Activated T-helper 2 cell treated with anti-CD3 and anti-CD28 coated beads, Interferon-gamma antibody, Interleukin-2, Interleukin-4, amounts not matched to agents 10 μg/mL and 5 μg/mL and 100 μg/mL, durations not matched to agents 14 hours and 24 hours and 36 hours (primary cell): ENCODE results near the gene DENND6A. TPM values are rescaled to one million over a fixed set of nuclear protein-coding genes. Genes with fewer than 3 reads are reported as not detected.

Source experiments
- DNase-seq: peaks from one replicate; pipeline ENCODE4 v3.0.0; 2021; ENCODE audit warnings: low spot score
- H3K27ac Mint-ChIP-seq: one replicate; pipeline ENCODE4 v1.8.0; 2021; ENCODE audit warnings: mixed read lengths
- H3K27me3 Mint-ChIP-seq: one replicate; pipeline ENCODE4 v1.8.0; 2021; ENCODE audit warnings: low read depth, mixed read lengths
- H3K36me3 Mint-ChIP-seq: one replicate; pipeline ENCODE4 v1.8.0; 2021; ENCODE audit warnings: low read depth, mixed read lengths
- H3K4me1 Mint-ChIP-seq: one replicate; pipeline ENCODE4 v1.8.0; 2021; ENCODE audit warnings: low read depth, mixed read lengths
- H3K4me3 Mint-ChIP-seq: one replicate; pipeline ENCODE4 v1.8.0; 2021; ENCODE audit warnings: low read depth, mild to moderate bottlenecking, moderate library complexity, mixed read lengths
- H3K9me3 Mint-ChIP-seq: one replicate; pipeline ENCODE4 v1.8.0; 2021; ENCODE audit warnings: mixed read lengths
- intact Hi-C: fragments of 100-400 bp; cut with micrococcal nuclease; formaldehyde crosslinking; loops from one replicate; pipeline ENCODE4 v1.15.1; 2023
- total RNA-seq: library from RNA; stranded (reverse); gene quantifications from 2 replicates; pipeline ENCODE4 v1.2.3, GENCODE V29; 2022

DENND6A gene
- total RNA-seq, 1 donor from 2014 or later = 21.4 TPM

- no peaks in the 10 kb centered on the region for H3K9me3 Mint-ChIP-seq
- intact Hi-C loops = no loop called here
- H3K27ac Mint-ChIP-seq = no peak overlapping the region
- H3K27me3 Mint-ChIP-seq = no peaks in the 10 kb centered on the region
- peaks cover 60% of the 10 kb centered on the region for H3K36me3 Mint-ChIP-seq
- peaks cover 20% of the 10 kb centered on the region for H3K4me1 Mint-ChIP-seq
- no peak for DNase-seq
- H3K4me3 Mint-ChIP-seq = no peak overlapping the region
Observed at GRCh38 chr3:57582474-57583168, 110.3 kb downstream of the DENND6A start.

GRCh38 chr3:57577801-57578200, 115.1 kb downstream of the DENND6A start:
- intact Hi-C loops = no loop called here
- no peak overlapping the region for H3K27ac Mint-ChIP-seq
- no peak overlapping the region for H3K4me3 Mint-ChIP-seq
- peaks cover 20% of the 10 kb centered on the region for H3K4me1 Mint-ChIP-seq
- no peaks in the 10 kb centered on the region for H3K9me3 Mint-ChIP-seq
- H3K36me3 Mint-ChIP-seq = peaks cover 63% of the 10 kb centered on the region
- no peaks in the 10 kb centered on the region for H3K27me3 Mint-ChIP-seq
- DNase-seq = no peak

- Mint-ChIP-seq H3K27ac (peak overlapping the region; percentile 7), H3K27me3 (no peaks in the 10 kb centered on the region), H3K4me3 (no peak overlapping the region), H3K36me3 (peaks cover 68% of the 10 kb centered on the region), H3K9me3 (no peaks in the 10 kb centered on the region), H3K4me1 (peaks cover 22% of the 10 kb centered on the region)
- DNase-seq = no peak
- intact Hi-C loops = no loop called here
Observed at GRCh38 chr3:57575966-57576626, 116.8 kb downstream of the DENND6A start.

Other genes with a start within 250 kb of the DENND6A start
- gene DNAH12, start 148.7 kb downstream of the DENND6A start, total RNA-seq = 0.11 TPM in 1 of 2 replicates, not detected in the other
- 26.4 and 28.1 TPM in 2 replicates for gene PDE12, start 136.8 kb downstream of the DENND6A start, total RNA-seq
- 93.6 and 95.6 TPM in 2 replicates for gene ARF4, start 95.7 kb downstream of the DENND6A start, total RNA-seq
- 58.2 TPM in 2 replicates for gene SLMAP, start 63.2 kb upstream of the DENND6A start, total RNA-seq